H1 (cell line): ENCODE results near the gene KCNA10. TPM values are rescaled to one million over a fixed set of nuclear protein-coding genes. Genes with fewer than 3 reads are reported as not detected.

Experiments
- CTCF ChIA-PET: fragments of 300-600 bp; sonication (Branson Sonifier 250); formaldehyde crosslinking; loops from one replicate; lab custom pipeline; 2021; ENCODE audit not compliant: partially characterized antibody; lab: Charles Lee
- POLR2A ChIA-PET: fragments of 300-600 bp; sonication (Branson Sonifier 250); formaldehyde crosslinking; loops from one replicate; lab custom pipeline; 2021; ENCODE audit warnings: inconsistent platforms; ENCODE audit not compliant: partially characterized antibody; lab: Charles Lee
- DNase-seq, 2 experiments: peaks; one replicate each; pipeline versions ENCODE4 v3.0.0 to v3.0.0-alpha.2; 2010 to 2022; ENCODE audit warnings: low spot score in 2 of 2, low read depth in 1 of 2, mixed read lengths in 1 of 2
- FAIRE-seq: peaks from 2 replicates; lab custom pipeline; 2011; peaks lifted over from hg19 to GRCh38; lab: Jason Lieb, UNC
- H2AFZ ChIP-seq: 2 replicates; pipeline ENCODE4 v1.8.1; 2012; ENCODE audit warnings: low read length, inconsistent platforms
- H2AK5ac ChIP-seq: 2 replicates; pipeline ENCODE4 v1.6.1; 2013; ENCODE audit warnings: low read depth, low read length
- H2BK120ac ChIP-seq: replicated peaks from 2 replicates; pipeline ENCODE3; 2013; ENCODE audit warnings: low read depth, low read length, inconsistent platforms
- H2BK12ac ChIP-seq: 2 replicates; pipeline ENCODE4 v1.6.1; 2013; ENCODE audit warnings: low read depth, low read length
- H2BK15ac ChIP-seq: 2 replicates; pipeline ENCODE4 v1.6.1; 2013; ENCODE audit warnings: low read length
- H2BK20ac ChIP-seq: 2 replicates; pipeline ENCODE4 v1.6.1; 2013; ENCODE audit warnings: low read length
- H2BK5ac ChIP-seq: 2 replicates; pipeline ENCODE4 v1.6.1; 2013; ENCODE audit warnings: low read depth, low read length
- H3K14ac ChIP-seq: 2 replicates; pipeline ENCODE4 v1.6.1; 2013; ENCODE audit warnings: inconsistent platforms; ENCODE audit not compliant: insufficient read length
- H3K18ac ChIP-seq: 2 replicates; pipeline ENCODE4 v1.6.1; 2013; ENCODE audit warnings: low read length; ENCODE audit errors: extremely low read depth
- H3K23ac ChIP-seq: 2 replicates; pipeline ENCODE4 v1.6.1; 2013; ENCODE audit warnings: inconsistent platforms; ENCODE audit not compliant: insufficient read length
- H3K23me2 ChIP-seq: 2 replicates; pipeline ENCODE4 v1.6.1; 2013; ENCODE audit warnings: low read depth, low read length
- H3K27ac ChIP-seq: 2 replicates; pipeline ENCODE4 v1.6.1; 2011; ENCODE audit warnings: low read depth, low read length, inconsistent platforms
- H3K27me3 ChIP-seq, 4 experiments: replicated peaks in 1 of 4; 1 replicate in 1 of 4; 2 replicates in 3 of 4; pipeline versions ENCODE4 v1.6.1 to v1.8.1; 2011 to 2013; ENCODE audit warnings: low read length in 3 of 4, mild to moderate bottlenecking in 3 of 4, inconsistent platforms in 2 of 4, mixed read lengths in 2 of 4, moderate library complexity in 1 of 4; ENCODE audit not compliant: control insufficient read depth in 3 of 4, insufficient read depth in 3 of 4; ENCODE audit errors: extremely low read depth in 1 of 4
- H3K36me3 ChIP-seq, 4 experiments: 2 replicates each; pipeline versions ENCODE4 v1.6.1 to v1.8.1; 2011 to 2013; ENCODE audit warnings: mild to moderate bottlenecking in 4 of 4, low read length in 3 of 4, moderate library complexity in 2 of 4, control low read depth in 1 of 4, inconsistent platforms in 1 of 4; ENCODE audit not compliant: insufficient read depth in 4 of 4, control insufficient read depth in 2 of 4
- H3K4ac ChIP-seq: replicated peaks from 2 replicates; pipeline ENCODE3; 2013; ENCODE audit warnings: low read length, low read depth, mixed read lengths, inconsistent platforms; ENCODE audit not compliant: insufficient read length
- H3K4me1 ChIP-seq, 4 experiments: replicated peaks in 1 of 4; 1 replicate in 1 of 4; 2 replicates in 3 of 4; pipeline versions ENCODE4 v1.6.1 to v1.8.1; 2011 to 2013; ENCODE audit warnings: low read length in 3 of 4, inconsistent platforms in 2 of 4, mixed read lengths in 1 of 4; ENCODE audit not compliant: insufficient read depth in 4 of 4, control insufficient read depth in 3 of 4
- H3K4me2 ChIP-seq, 2 experiments: 2 replicates each; pipeline versions ENCODE4 v1.6.1 to v1.8.1; 2011 to 2013; ENCODE audit warnings: low read depth in 2 of 2, low read length in 2 of 2, control low read depth in 1 of 2, inconsistent platforms in 1 of 2, mild to moderate bottlenecking in 1 of 2; ENCODE audit not compliant: insufficient read depth in 1 of 2
- H3K4me3 ChIP-seq, 4 experiments: fragments of 200-600, 300-600 bp in 1 of 4; sonication (generic), shearing (Covaris generic), sonication (Bioruptor Twin) in 1 of 4; 2 replicates each; pipeline versions ENCODE4 v1.5.1 to v1.8.1; 2011 to 2016; ENCODE audit warnings: low read length in 4 of 4, low read depth in 3 of 4, control low read depth in 2 of 4, inconsistent platforms in 2 of 4, mild to moderate bottlenecking in 2 of 4, mixed read lengths in 1 of 4, moderate library complexity in 1 of 4; ENCODE audit not compliant: insufficient read depth in 2 of 4; ENCODE audit errors: extremely low read depth in 1 of 4
- H3K56ac ChIP-seq: replicated peaks from 2 replicates; pipeline ENCODE3; 2013; ENCODE audit warnings: low read depth, mild to moderate bottlenecking, mixed read lengths, low read length, inconsistent platforms; ENCODE audit not compliant: insufficient read length
- H3K79me1 ChIP-seq: 2 replicates; pipeline ENCODE4 v1.6.1; 2013; ENCODE audit warnings: low read depth, low read length, control low read depth
- H3K79me2 ChIP-seq, 2 experiments: 2 replicates each; pipeline versions ENCODE4 v1.6.1 to v1.8.1; 2012 to 2013; ENCODE audit warnings: low read length in 2 of 2, mild to moderate bottlenecking in 2 of 2, inconsistent platforms in 1 of 2; ENCODE audit not compliant: insufficient read depth in 2 of 2, control insufficient read depth in 1 of 2
- H3K9ac ChIP-seq, 4 experiments: replicated peaks in 1 of 4; 1 replicate in 1 of 4; 2 replicates in 3 of 4; pipeline versions ENCODE4 v1.6.1 to v1.8.1; 2011 to 2013; ENCODE audit warnings: low read depth in 3 of 4, low read length in 3 of 4, control low read depth in 2 of 4, mild to moderate bottlenecking in 2 of 4, moderate library complexity in 2 of 4, inconsistent platforms in 1 of 4; ENCODE audit errors: extremely low read depth in 1 of 4
- H3K9me3 ChIP-seq, 2 experiments: 2 replicates each; pipeline versions ENCODE4 v1.6.1 to v1.8.1; 2012 to 2013; ENCODE audit warnings: mild to moderate bottlenecking in 2 of 2, moderate library complexity in 2 of 2, control low read depth in 1 of 2, inconsistent platforms in 1 of 2, low read depth in 1 of 2, low read length in 1 of 2, mixed read lengths in 1 of 2; ENCODE audit not compliant: insufficient read depth in 2 of 2
- H4K20me1 ChIP-seq, 2 experiments: replicated peaks in 1 of 2; 2 replicates each; pipeline versions ENCODE3 to v1.8.1; 2011 to 2013; ENCODE audit warnings: inconsistent platforms in 2 of 2, low read length in 2 of 2, mild to moderate bottlenecking in 1 of 2; ENCODE audit not compliant: insufficient read depth in 2 of 2, control insufficient read depth in 1 of 2
- H4K5ac ChIP-seq: 2 replicates; pipeline ENCODE4 v1.6.1; 2013; ENCODE audit warnings: low read length, low read depth, mixed read lengths, inconsistent platforms; ENCODE audit not compliant: insufficient read length
- H4K8ac ChIP-seq: 2 replicates; pipeline ENCODE4 v1.8.0; 2013; ENCODE audit warnings: mild to moderate bottlenecking, moderate library complexity, low read length, inconsistent platforms; ENCODE audit not compliant: insufficient read depth; ENCODE audit errors: extremely low read depth
- H4K91ac ChIP-seq: replicated peaks from 2 replicates; pipeline ENCODE3; 2013; ENCODE audit warnings: low read length, mixed read lengths, inconsistent platforms; ENCODE audit not compliant: insufficient read length
- CBX8 ChIP-seq: fragments of 300-800, 300-1000 bp; sonication (generic); IDR thresholded peaks from 2 replicates; pipeline ENCODE4 v1.7.1; 2016; ENCODE audit warnings: low read depth, low read length, borderline replicate concordance
- EGR1 ChIP-seq: IDR thresholded peaks from 2 replicates; pipeline ENCODE4 v1.6.1; 2011; ENCODE audit warnings: low read depth, low read length, borderline replicate concordance
- TCF12 ChIP-seq: IDR thresholded peaks from 2 replicates; pipeline ENCODE4 v1.6.1; 2011; ENCODE audit warnings: low read depth, mild to moderate bottlenecking, low read length
- USF2 ChIP-seq: IDR thresholded peaks from 2 replicates; pipeline ENCODE4 v1.6.1; 2011; ENCODE audit warnings: low read length, improper control_type of control experiment
- WGBS, 2 experiments: shearing (Covaris generic) in 1 of 2; methylation state at CpG; one replicate each; pipeline versions ENCODE4 v1.1.6 to v1.1.7; 2013 to 2015; ENCODE audit warnings: low lambda C conversion rate in 2 of 2, mixed read lengths in 2 of 2, inconsistent platforms in 1 of 2, low coverage in 1 of 2, missing lambda C conversion rate in 1 of 2; ENCODE audit not compliant: insufficient replicate concordance in 2 of 2, insufficient coverage in 1 of 2, insufficient read length in 1 of 2; ENCODE audit errors: extremely low coverage in 1 of 2, missing lambda C conversion rate in 1 of 2; 5-methylcytosine and 5-hydroxymethylcytosine counted together
- polyA plus RNA-seq, 7 experiments: library from polyadenylated mRNA; depleted of rRNA in 3 of 7; stranded (reverse) in 5 of 7; unstranded in 2 of 7; fragments of >200 nt in 5 of 7; fragments of 200-250 nt in 2 of 7; gene quantifications; 1 replicate in 5 of 7; 2 replicates in 1 of 7; 4 replicates in 1 of 7; pipeline versions ENCODE4 v1.2.1 to v1.2.3, GENCODE V29; 2011 to 2013; ENCODE audit warnings: missing spikeins in 2 of 7, mixed read lengths in 2 of 7
- total RNA-seq: library from RNA; stranded (reverse); fragmentation: NEBNext Ultra II Directional; extraction: Animal tissue kit (Norgen Biotek cat#: 25700); gene quantifications from 2 replicates; pipeline ENCODE4 v1.2.1, GENCODE V29; 2021

Gene KCNA10
- total and polyA plus RNA-seq, 2 of the 8 experiments (the other 6 are each of a cell fraction or from before 2014, with no cell fraction given) = not detected

GRCh38 chr1:110522560-110522959 is 3.6 kb upstream of the KCNA10 start:
- H4K20me1 ChIP-seq = no peaks in the 10 kb centered on the region
- no peak overlapping the region for H2AK5ac ChIP-seq
- H3K79me1 ChIP-seq = no peaks in the 10 kb centered on the region
- H3K14ac ChIP-seq = no peak overlapping the region
- DNase-seq (no peak), FAIRE-seq (no peak)
- no peaks in the 10 kb centered on the region; the same call in 1 of the 2 replicates for H3K23me2 ChIP-seq
- H3K36me3 ChIP-seq = no peaks in the 10 kb centered on the region
- no peak overlapping the region for H3K9ac ChIP-seq
- no peak overlapping the region for H2BK20ac ChIP-seq
- peaks cover 0 to 3% (median 0%) of the 10 kb centered on the region in 4 experiments; a peak in 4 of 7 replicates for H3K27me3 ChIP-seq
- no peak overlapping the region for H2BK12ac ChIP-seq
- peaks cover 0 to 3% (median 3%) of the 10 kb centered on the region in 4 experiments; a peak in 2 of 7 replicates for H3K4me1 ChIP-seq
- CTCF ChIA-PET = interaction anchor here (0.7 to 25.0 kb wide), 13 partner anchors 11 to 295 kb away, joined by 3 to 302 read pairs (median 14); partner anchors contain the start of gene KCNA2
- no peak overlapping the region for H3K4me3 ChIP-seq
- no peak overlapping the region for H3K4ac ChIP-seq
- H3K79me2 ChIP-seq = no peaks in the 10 kb centered on the region
- H3K56ac ChIP-seq = no peak overlapping the region
- peaks cover 0 to 4% of the 10 kb centered on the region in 2 experiments; a peak in 2 of 4 replicates for H3K9me3 ChIP-seq
- no peak overlapping the region for H3K4me2 ChIP-seq
- no peak overlapping the region for H4K91ac ChIP-seq
- POLR2A ChIA-PET = interaction anchor here (0.6 kb wide), 1 partner anchor 100 kb away, joined by 4 read pairs; no protein-coding TSS in a partner anchor
- no peak overlapping the region for H4K8ac ChIP-seq
- H2BK120ac ChIP-seq = no peak overlapping the region
- no peak overlapping the region for H2BK15ac ChIP-seq
- 88% methylated on average over 5 of the region's 5 CpGs; no CpG with 5 or more reads in 1 of the 2 experiments for WGBS, 2 experiments
- no peak overlapping the region for H3K23ac ChIP-seq
- no peak overlapping the region for H4K5ac ChIP-seq
- no peak overlapping the region for H2AFZ ChIP-seq
- H2BK5ac ChIP-seq = no peak overlapping the region
- no peak overlapping the region for H3K27ac ChIP-seq
- H3K18ac ChIP-seq = no peak overlapping the region
- TF ChIP-seq CBX8 = no peak
- TF ChIP-seq USF2 = no peak
- no peak for TF ChIP-seq EGR1
- no peak for TF ChIP-seq TCF12
